Measurements from ENCODE around the gene OSBPL8. TPM values are rescaled to one million over a fixed set of nuclear protein-coding genes. Genes with fewer than 3 reads are reported as not detected.

The OSBPL8 gene
- total and polyA plus RNA-seq, 2 of the 8 experiments (the other 6 are each of a cell fraction or from before 2014, with no cell fraction given) = 10.9 to 81.1 TPM

- TF ChIP-seq CHD7 (IDR thresholded peaks at IDR 0.05; ENCODE audit: insufficient replicate concordance, low read length) (no peak), MAX (IDR thresholded peaks at IDR 0.05) (no peak), CHD2 (IDR thresholded peaks at IDR 0.05; ENCODE audit: low read length) (no peak), POLR2A (IDR thresholded peaks at IDR 0.05; ENCODE audit: control extremely low read depth in 1 of 2, low read depth in 2 of 2, low read length in 2 of 2) (no peak), JUND (IDR thresholded peaks at IDR 0.05; ENCODE audit: low read length) (no peak), RXRA (IDR thresholded peaks at IDR 0.05; ENCODE audit: insufficient read depth, low read depth, low read length) (no peak), NRF1 (IDR thresholded peaks at IDR 0.05; ENCODE audit: low read depth, low read length) (no peak), CREB1 (IDR thresholded peaks at IDR 0.05) (no peak), CTCF (IDR thresholded peaks at IDR 0.05; ENCODE audit: control extremely low read depth in 1 of 3, insufficient read depth in 1 of 3, low read depth in 1 of 3, low read length in 3 of 3) (no peak), CBX5 (IDR thresholded peaks at IDR 0.05; ENCODE audit: low read depth, low read length) (no peak)
Observed at GRCh38 chr12:76549131-76549530, 10.4 kb downstream of the OSBPL8 start (continued).

All from H1 (cell line).